Uterus (tissue), 4 donors: ENCODE results near the gene DRD4. TPM values are rescaled to one million over a fixed set of nuclear protein-coding genes. Genes with fewer than 3 reads are reported as not detected.

Experiments used
- DNase-seq, 2 donors: peaks; one replicate each; pipeline ENCODE4 v3.0.0-alpha.2; 2019 to 2020
- H3K27ac ChIP-seq, 2 donors: fragments of 200-600 bp; sonication (generic); 1 replicate in 1 of 2; 2 replicates in 1 of 2; pipeline ENCODE4 v1.5.1; 2016 to 2018
- H3K27me3 ChIP-seq, 2 donors: fragments of 200-600 bp; sonication (generic); one replicate each; pipeline ENCODE4 v1.5.1; 2018 to 2019; ENCODE audit warnings: control low read depth in 1 of 2
- H3K36me3 ChIP-seq, 2 donors: fragments of 200-600 bp; sonication (generic); one replicate each; pipeline ENCODE4 v1.5.1; 2019; ENCODE audit warnings: control low read depth in 1 of 2
- H3K4me1 ChIP-seq, 2 donors: fragments of 200-600 bp; sonication (generic); one replicate each; pipeline ENCODE4 v1.5.1; 2018 to 2019; ENCODE audit warnings: control low read depth in 1 of 2
- H3K4me3 ChIP-seq, 2 donors: fragments of 200-600 bp; sonication (generic); 1 replicate in 1 of 2; 2 replicates in 1 of 2; pipeline ENCODE4 v1.5.1; 2018 to 2019; ENCODE audit warnings: mild to moderate bottlenecking in 1 of 2
- H3K9me3 ChIP-seq, 2 donors: fragments of 200-600 bp; sonication (generic); one replicate each; pipeline ENCODE4 v1.5.1; 2019; ENCODE audit warnings: control low read depth in 1 of 2
- POLR2A ChIP-seq, 2 donors: fragments of 450-650 bp; IDR thresholded peaks; one replicate each; pipeline ENCODE4 v1.6.1; 2016; ENCODE audit warnings: antibody characterized with exemption in 2 of 2, mild to moderate bottlenecking in 1 of 2, moderate library complexity in 1 of 2
- intact Hi-C: fragments of 100-400 bp; cut with DNase I; formaldehyde crosslinking; loops from one replicate; pipeline ENCODE4 v1.15.1; 2023; ENCODE audit warnings: low total_unique reads
- total RNA-seq, 4 donors: library from RNA; depleted of rRNA in 3 of 4; stranded (reverse); fragments of >200 nt in 3 of 4; gene quantifications; one replicate each; pipeline versions ENCODE4 v1.1.0 to v1.2.4, GENCODE V29; 2014 to 2023
- TF ChIP-seq, protein P1 (sequence below), 4 experiments: fragments of 200-600 bp in 2 of 4; fragments of 450-650 bp in 2 of 4; sonication (generic) in 2 of 4; IDR thresholded peaks; one replicate each; pipeline ENCODE4 v1.5.1; 2016 to 2019; ENCODE audit warnings: antibody characterized with exemption in 4 of 4, mild to moderate bottlenecking in 2 of 4, moderate library complexity in 1 of 4
- donor health status: DM: yes; HTN: yes; CAD: no.

DRD4 gene
- total RNA-seq, 4 donors from 2014 or later = 4.5 TPM; not detected in 3

DNA sequence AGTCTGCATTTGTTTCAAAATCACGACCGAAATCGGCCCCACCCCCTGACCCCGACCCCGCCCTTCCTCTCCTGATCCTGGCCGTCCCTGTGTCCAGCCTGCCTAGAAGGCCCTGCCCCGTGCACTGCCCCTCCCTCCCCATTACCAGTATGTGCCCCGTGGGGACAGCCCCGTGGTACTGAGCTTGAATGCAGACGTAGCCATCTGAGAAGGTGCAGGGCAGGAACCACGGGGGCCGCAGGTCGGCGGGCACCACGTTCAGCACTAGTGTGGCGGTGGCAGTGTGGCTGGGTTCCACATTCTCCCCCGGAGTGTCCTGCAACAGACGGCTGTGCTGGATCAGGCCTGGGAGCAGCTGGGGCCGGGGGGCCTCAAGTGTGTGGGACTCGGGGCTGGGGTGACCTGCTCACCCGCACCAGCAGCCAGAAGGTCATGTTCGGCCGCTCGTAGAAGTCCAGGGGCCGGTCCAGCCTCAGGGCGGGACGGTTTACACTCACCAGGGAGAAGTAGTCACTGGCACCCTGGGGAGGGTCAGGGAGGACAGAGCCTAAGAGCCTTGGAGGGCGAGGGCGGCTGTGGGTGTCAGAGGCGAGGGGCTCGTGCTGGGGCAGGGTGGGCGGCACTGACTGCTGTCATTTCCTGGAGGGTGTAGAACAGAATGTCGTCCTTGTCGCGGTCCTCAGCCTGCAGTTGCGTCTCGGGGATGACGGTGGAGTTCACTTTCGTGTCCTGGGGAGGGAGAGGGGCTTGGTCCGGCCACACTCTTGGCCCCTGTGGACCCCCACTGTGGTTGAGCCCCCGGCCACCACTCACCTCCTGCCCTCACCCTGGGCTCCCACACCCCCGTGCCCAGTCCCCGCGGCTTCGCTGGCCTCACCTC is 15.9 kb upstream of the DRD4 start:
- H3K27ac ChIP-seq = no peak overlapping the region
- TF ChIP-seq POLR2A (IDR thresholded peaks at IDR 0.05) = no peak
- TF ChIP-seq, protein P1, sequence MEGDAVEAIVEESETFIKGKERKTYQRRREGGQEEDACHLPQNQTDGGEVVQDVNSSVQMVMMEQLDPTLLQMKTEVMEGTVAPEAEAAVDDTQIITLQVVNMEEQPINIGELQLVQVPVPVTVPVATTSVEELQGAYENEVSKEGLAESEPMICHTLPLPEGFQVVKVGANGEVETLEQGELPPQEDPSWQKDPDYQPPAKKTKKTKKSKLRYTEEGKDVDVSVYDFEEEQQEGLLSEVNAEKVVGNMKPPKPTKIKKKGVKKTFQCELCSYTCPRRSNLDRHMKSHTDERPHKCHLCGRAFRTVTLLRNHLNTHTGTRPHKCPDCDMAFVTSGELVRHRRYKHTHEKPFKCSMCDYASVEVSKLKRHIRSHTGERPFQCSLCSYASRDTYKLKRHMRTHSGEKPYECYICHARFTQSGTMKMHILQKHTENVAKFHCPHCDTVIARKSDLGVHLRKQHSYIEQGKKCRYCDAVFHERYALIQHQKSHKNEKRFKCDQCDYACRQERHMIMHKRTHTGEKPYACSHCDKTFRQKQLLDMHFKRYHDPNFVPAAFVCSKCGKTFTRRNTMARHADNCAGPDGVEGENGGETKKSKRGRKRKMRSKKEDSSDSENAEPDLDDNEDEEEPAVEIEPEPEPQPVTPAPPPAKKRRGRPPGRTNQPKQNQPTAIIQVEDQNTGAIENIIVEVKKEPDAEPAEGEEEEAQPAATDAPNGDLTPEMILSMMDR (IDR thresholded peaks at IDR 0.05) = no peak
- peaks cover 0 to 5% of the 10 kb centered on the region in 2 donors for H3K4me1 ChIP-seq
- no peak for DNase-seq
- H3K36me3 ChIP-seq = no peaks in the 10 kb centered on the region
- H3K9me3 ChIP-seq = no peaks in the 10 kb centered on the region
- H3K27me3 ChIP-seq = no peaks in the 10 kb centered on the region
- intact Hi-C loops = no loop called here
- no peak overlapping the region for H3K4me3 ChIP-seq

GRCh38 chr11:621838-622237 is 15.2 kb upstream of the DRD4 start:
- H3K9me3 ChIP-seq = no peaks in the 10 kb centered on the region
- H3K27ac ChIP-seq = no peak overlapping the region
- H3K4me1 ChIP-seq = no peaks in the 10 kb centered on the region
- intact Hi-C loops = no loop called here
- H3K27me3 ChIP-seq = no peaks in the 10 kb centered on the region
- H3K4me3 ChIP-seq = no peak overlapping the region
- no peak for DNase-seq
- H3K36me3 ChIP-seq = no peaks in the 10 kb centered on the region
- TF ChIP-seq, protein P1 (IDR thresholded peaks at IDR 0.05) = no peak
- TF ChIP-seq POLR2A (IDR thresholded peaks at IDR 0.05) = no peak

DNA sequence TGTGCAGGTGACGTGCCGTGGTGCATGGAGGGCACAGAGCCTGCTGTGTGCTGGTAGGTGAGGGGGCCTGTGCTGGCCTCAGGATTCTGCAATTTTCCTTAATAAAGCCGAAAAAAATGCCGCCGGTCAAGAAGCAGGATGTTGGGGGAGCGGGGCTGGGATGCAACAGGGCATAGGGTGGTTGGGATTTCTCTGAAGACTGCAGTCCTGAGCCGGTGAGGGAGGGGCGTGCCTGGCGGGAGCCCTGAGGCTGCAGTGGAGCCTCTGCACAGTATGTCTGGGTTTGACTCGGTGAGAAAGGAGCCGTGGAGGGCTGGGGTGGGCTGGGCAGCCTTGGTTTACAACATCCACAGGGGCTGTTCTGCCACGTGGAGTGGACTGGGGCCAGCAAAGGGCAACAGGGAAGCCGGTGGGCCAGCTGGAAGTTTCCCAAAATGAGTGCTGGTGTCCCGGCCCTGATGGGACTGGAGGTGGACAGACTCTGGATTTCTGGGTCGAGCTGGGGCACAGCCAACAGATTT is 13.7 kb upstream of the DRD4 start:
- intact Hi-C loops = no loop called here
- DNase-seq = no peak
- Histone ChIP-seq H3K9me3 (no peaks in the 10 kb centered on the region), H3K27me3 (no peaks in the 10 kb centered on the region), H3K36me3 (no peaks in the 10 kb centered on the region), H3K4me1 (no peaks in the 10 kb centered on the region), H3K27ac (no peak overlapping the region), H3K4me3 (no peak overlapping the region)
- TF ChIP-seq, protein P1 (IDR thresholded peaks at IDR 0.05) = no peak
- TF ChIP-seq POLR2A (IDR thresholded peaks at IDR 0.05) = no peak

GRCh38 chr11:623999-624704 is 12.9 kb upstream of the DRD4 start:
- no peaks in the 10 kb centered on the region for H3K27me3 ChIP-seq
- TF ChIP-seq, protein P1 (IDR thresholded peaks at IDR 0.05) = no peak
- no peak for TF ChIP-seq POLR2A (IDR thresholded peaks at IDR 0.05)
- intact Hi-C loops = no loop called here
- H3K4me1 ChIP-seq = no peaks in the 10 kb centered on the region
- H3K4me3 ChIP-seq = no peak overlapping the region
- no peak overlapping the region for H3K27ac ChIP-seq
- H3K9me3 ChIP-seq = no peaks in the 10 kb centered on the region
- DNase-seq = no peak
- H3K36me3 ChIP-seq = no peaks in the 10 kb centered on the region
